Activated CD4-positive, CD25-positive, alpha-beta regulatory T cell treated with anti-CD3 and anti-CD28 coated beads, Interleukin-2, amount 50 U/mL, for 16 hours (primary cell): ENCODE data around the gene CAPN11.
"Not testable (repeated sequence)": the region's sequence is repeated elsewhere in the genome, so short reads cannot be mapped to it uniquely, and the experiment has no call there.

Source experiments
- DNase-seq: peaks from one replicate; pipeline ENCODE4 v3.0.0-alpha.2; 2020; ENCODE audit warnings: low read depth, low spot score

CAPN11 gene

DNA sequence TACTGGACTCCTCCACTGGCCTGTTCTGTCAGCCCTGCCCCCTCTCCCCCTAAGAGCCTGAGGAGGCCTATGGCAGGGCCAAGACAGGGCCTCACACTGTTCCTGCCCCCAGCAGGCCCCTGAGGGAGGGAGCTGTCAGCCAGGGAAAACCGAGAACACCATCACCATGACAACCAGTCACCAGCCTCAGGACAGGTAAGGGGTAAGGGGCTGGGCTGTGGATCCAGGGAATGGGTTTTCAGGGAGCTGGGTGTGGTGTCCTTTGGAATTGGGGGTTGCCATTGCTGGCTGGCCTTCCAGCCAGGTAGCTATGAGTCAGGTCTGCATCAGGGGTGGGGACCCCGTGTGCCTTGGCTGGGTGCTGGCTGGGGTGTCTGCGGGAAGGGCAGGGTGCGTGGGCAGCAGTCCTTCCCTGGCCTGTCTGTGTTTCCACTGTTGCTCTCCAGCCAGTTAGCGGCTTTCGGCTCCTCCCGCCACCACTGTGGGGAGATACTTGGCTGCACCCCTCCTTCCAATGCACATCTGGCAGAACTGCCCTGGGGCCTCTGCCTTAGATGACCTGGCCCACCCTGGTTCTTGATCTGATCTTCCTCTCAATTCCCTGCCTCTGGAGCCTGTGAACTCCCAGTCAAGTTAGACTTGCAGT, 68.7 kb downstream of the CAPN11 start:
- no peak for DNase-seq

DNA sequence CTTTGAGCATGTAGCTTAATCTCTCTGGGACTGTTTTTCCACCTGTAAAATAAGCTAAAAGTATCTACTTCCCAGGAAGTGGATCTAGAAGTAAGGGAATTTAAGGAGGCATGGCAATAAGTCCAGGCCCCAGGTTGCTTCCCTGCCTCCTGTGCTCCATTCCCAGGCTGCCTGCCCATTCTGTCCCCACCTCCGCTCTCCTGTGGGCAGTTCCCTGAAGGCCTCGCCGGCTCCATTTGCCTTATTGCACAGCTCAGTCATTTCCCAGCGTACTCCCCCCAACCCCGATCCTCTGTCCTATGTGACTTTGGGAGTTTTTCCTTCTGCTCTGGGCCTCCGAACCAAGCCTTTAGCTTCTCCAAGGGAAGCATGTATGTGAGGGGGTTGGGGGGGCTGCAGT, 69.4 kb downstream of the CAPN11 start:
- no peak for DNase-seq

- DNase-seq = no peak
These were observed 69.8 kb downstream of the CAPN11 start for GRCh38 chr6:44228433-44228832.

DNA sequence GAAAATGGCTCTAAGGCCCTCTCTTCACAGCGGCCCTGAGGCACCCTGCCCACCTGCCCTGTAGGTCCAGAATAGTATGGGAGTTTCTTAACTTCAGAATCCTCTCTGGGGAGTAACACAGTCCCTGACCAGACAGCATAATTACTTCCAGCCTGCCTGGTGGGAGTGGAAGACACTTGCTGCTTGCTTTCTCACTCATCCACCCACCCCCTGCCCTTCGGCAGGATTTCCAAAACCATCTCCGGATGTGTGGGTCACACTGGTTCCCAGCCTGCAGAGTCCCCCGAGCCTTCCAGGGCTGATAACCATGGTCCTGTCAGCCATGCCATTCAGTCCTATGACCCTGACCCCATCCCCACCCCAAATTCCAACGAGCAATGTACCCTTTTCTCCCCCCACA, 70.2 kb downstream of the CAPN11 start:
- no peak for DNase-seq

- DNase-seq = no peak
These were observed 70.9 kb downstream of the CAPN11 start for GRCh38 chr6:44229376-44230033.

- DNase-seq = no peak
These were observed 71.5 kb downstream of the CAPN11 start for GRCh38 chr6:44230034-44230675.

DNA sequence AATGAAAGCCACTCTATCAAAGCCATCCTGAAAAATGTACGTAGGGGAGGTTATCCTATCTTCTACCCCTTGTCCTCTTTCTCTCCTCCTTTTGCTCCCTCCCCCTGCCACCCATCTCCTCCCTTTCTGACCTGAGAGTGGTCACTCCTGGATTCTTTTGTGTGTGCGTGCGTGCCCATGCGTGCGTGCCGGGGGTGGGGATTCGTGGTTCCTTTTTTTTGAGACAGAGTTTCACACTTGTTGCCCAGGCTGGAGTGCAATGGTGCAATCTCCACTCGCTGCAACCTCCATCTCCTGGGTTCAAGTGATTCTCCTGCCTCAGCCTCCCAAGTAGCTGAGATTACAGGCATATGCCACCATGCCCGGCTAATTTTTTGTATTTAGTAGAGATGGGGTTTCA, 72.8 kb downstream of the CAPN11 start:
- not testable (repeated sequence) for DNase-seq

DNA sequence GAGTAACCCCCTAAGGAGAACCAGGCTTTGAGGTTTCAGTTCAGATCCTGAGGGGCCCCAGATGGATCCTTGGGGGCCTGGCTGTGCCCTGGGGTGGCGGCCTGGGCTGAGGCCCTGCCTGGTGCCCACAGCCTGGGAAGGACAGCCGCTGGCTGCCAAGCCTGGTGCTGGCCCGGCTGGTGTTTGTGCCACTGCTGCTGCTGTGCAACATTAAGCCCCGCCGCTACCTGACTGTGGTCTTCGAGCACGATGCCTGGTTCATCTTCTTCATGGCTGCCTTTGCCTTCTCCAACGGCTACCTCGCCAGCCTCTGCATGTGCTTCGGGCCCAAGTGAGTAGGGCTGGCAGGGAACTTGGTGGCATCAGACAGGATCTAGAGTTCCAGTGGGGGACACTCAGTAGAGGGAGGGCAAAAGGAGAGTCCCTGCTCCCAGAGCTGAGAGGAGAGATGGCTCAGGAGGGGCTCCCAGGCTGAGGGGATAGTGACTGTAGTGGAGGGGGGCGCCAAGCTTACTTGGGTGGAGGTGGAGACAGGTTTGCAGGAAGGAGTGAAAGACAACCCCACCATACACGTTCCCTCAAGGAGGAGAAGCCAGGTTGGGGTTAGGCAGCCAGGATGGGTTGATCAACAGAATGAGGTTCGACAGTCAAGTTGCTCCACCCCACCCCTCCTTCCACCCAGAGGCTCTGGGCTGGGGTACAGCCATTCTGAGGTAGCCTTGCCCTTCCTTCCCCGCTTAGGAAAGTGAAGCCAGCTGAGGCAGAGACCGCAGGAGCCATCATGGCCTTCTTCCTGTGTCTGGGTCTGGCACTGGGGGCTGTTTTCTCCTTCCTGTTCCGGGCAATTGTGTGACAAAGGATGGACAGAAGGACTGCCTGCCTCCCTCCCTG, 74.3 kb downstream of the CAPN11 start:
- DNase-seq = no peak

GRCh38 chr6:44233567-44234100, 75.0 kb downstream of the CAPN11 start:
- no peak for DNase-seq
